Epithelial cell of alveolus of lung (primary cell): ENCODE data around the gene OGA. TPM values are rescaled to one million over a fixed set of nuclear protein-coding genes. Genes with fewer than 3 reads are reported as not detected.

Source experiments
- total RNA-seq: library from RNA; depleted of rRNA; stranded (reverse); fragments of >200 nt; gene quantifications from 2 replicates; pipeline ENCODE4 v1.2.1, GENCODE V29; 2015

Gene OGA
- total RNA-seq: 48.2 and 91.0 TPM in 2 replicates

GRCh38 chr10:101818119-101818871 is at the start of gene OGA:
Gene OGA (minus strand): TSS chr10:101818444. CDS start chr10:101818022, 422 bp downstream.

GRCh38 chr10:101843032-101844021 is 25.1 kb upstream of the OGA start, which contains the start of gene KCNIP2:
Gene KCNIP2 (minus strand): TSS chr10:101843800. CDS start chr10:101843568, 232 bp downstream.

GRCh38 chr10:101782811-101783735 is 35.2 kb downstream of the OGA start, which contains the start of gene NPM3:
Gene NPM3 (minus strand): TSS chr10:101783446. CDS start chr10:101783390, 56 bp downstream.

GRCh38 chr10:101775273-101776160 is 42.7 kb downstream of the OGA start, which contains the start of gene FGF8:
Gene FGF8 (minus strand): TSS chr10:101776114. CDS start chr10:101775900, 214 bp downstream.

Other genes with a start within 250 kb of the OGA start
- 16.0 and 31.5 TPM in 2 replicates for gene POLL, start 230.2 kb downstream of the OGA start, total RNA-seq
- gene DPCD, start 230.1 kb downstream of the OGA start, total RNA-seq: 36.3 and 40.8 TPM in 2 replicates
- 13.6 and 20.3 TPM in 2 replicates for gene FBXW4, start 123.3 kb downstream of the OGA start, total RNA-seq
- not detected in 2 replicates for gene FGF8, start 42.3 kb downstream of the OGA start, total RNA-seq
- gene NPM3, start 35.0 kb downstream of the OGA start, total RNA-seq: 51.5 and 124 TPM in 2 replicates
- gene KCNIP2, start 25.4 kb upstream of the OGA start, total RNA-seq: 0.13 and 3.6 TPM in 2 replicates
- 3.2 and 7.4 TPM in 2 replicates for gene ARMH3, start 237.7 kb upstream of the OGA start, total RNA-seq
- 34.1 and 40.9 TPM in 2 replicates for gene HPS6, start 246.9 kb upstream of the OGA start, total RNA-seq